Liver (tissue), 9 donors: ENCODE measurements around the gene ZMYND8. TPM values are rescaled to one million over a fixed set of nuclear protein-coding genes. Genes with fewer than 3 reads are reported as not detected.

Source experiments
- DNase-seq: peaks from one replicate; pipeline ENCODE4 v3.0.0-alpha.2; 2017; ENCODE audit warnings: low spot score
- H3K27ac ChIP-seq, 2 donors: one replicate each; pipeline ENCODE4 v1.7.0; 2013; ENCODE audit warnings: inconsistent platforms in 2 of 2, low read length in 2 of 2, control low read depth in 1 of 2, low read depth in 1 of 2, mild to moderate bottlenecking in 1 of 2
- H3K27me3 ChIP-seq, 4 donors: one replicate each; pipeline versions ENCODE4 v1.6.1 to v1.7.0; 2013; ENCODE audit warnings: low read length in 3 of 4, inconsistent platforms in 1 of 4, mild to moderate bottlenecking in 1 of 4, moderate library complexity in 1 of 4; ENCODE audit not compliant: control insufficient read depth in 4 of 4, insufficient read depth in 4 of 4
- H3K36me3 ChIP-seq, 4 donors: one replicate each; pipeline versions ENCODE4 v1.6.1 to v1.7.0; 2013; ENCODE audit warnings: low read length in 3 of 4, mild to moderate bottlenecking in 3 of 4, low read depth in 1 of 4, moderate library complexity in 1 of 4; ENCODE audit not compliant: control insufficient read depth in 4 of 4, insufficient read depth in 3 of 4
- H3K4me1 ChIP-seq, 4 donors: one replicate each; pipeline versions ENCODE4 v1.6.1 to v1.7.0; 2013; ENCODE audit warnings: low read length in 3 of 4, mild to moderate bottlenecking in 3 of 4, moderate library complexity in 1 of 4; ENCODE audit not compliant: control insufficient read depth in 4 of 4, insufficient read depth in 4 of 4
- H3K4me3 ChIP-seq, 3 donors: one replicate each; pipeline versions ENCODE4 v1.6.1 to v1.7.0; 2013; ENCODE audit warnings: low read length in 3 of 3, control low read depth in 1 of 3, low read depth in 1 of 3, mild to moderate bottlenecking in 1 of 3
- H3K9ac ChIP-seq, 2 donors: one replicate each; pipeline ENCODE4 v1.7.0; 2013; ENCODE audit warnings: low read length in 2 of 2, mild to moderate bottlenecking in 2 of 2, moderate library complexity in 2 of 2, control low read depth in 1 of 2, low read depth in 1 of 2
- H3K9me3 ChIP-seq, 4 donors: one replicate each; pipeline versions ENCODE4 v1.6.1 to v1.7.0; 2013; ENCODE audit warnings: low read length in 3 of 4; ENCODE audit not compliant: control insufficient read depth in 4 of 4
- EGR1 ChIP-seq, 2 donors: IDR thresholded peaks; 2 replicates each; pipeline ENCODE4 v1.6.1; 2016 to 2018; ENCODE audit warnings: antibody characterized with exemption in 2 of 2, low read depth in 2 of 2
- FOXA1 ChIP-seq: IDR thresholded peaks from 2 replicates; pipeline ENCODE4 v1.6.1; 2016; ENCODE audit warnings: antibody characterized with exemption
- FOXA2 ChIP-seq: IDR thresholded peaks from 2 replicates; pipeline ENCODE4 v1.6.1; 2016; ENCODE audit warnings: antibody characterized with exemption
- GABPA ChIP-seq, 2 donors: IDR thresholded peaks in 1 of 2; conservative IDR thresholded peaks in 1 of 2; 2 replicates each; pipeline ENCODE4 v1.6.1; 2016; ENCODE audit warnings: antibody characterized with exemption in 2 of 2, mild to moderate bottlenecking in 1 of 2, moderate library complexity in 1 of 2
- HNF4G ChIP-seq: IDR thresholded peaks from 2 replicates; pipeline ENCODE4 v1.6.1; 2016; ENCODE audit warnings: antibody characterized with exemption
- JUND ChIP-seq, 2 donors: IDR thresholded peaks; 2 replicates each; pipeline ENCODE4 v1.6.1; 2016; ENCODE audit warnings: antibody characterized with exemption in 2 of 2
- NR2F2 ChIP-seq: IDR thresholded peaks from 2 replicates; pipeline ENCODE4 v1.6.1; 2016; ENCODE audit warnings: antibody characterized with exemption
- RAD21 ChIP-seq, 2 donors: IDR thresholded peaks; 2 replicates each; pipeline ENCODE4 v1.6.1; 2016; ENCODE audit warnings: antibody characterized with exemption in 2 of 2, mild to moderate bottlenecking in 2 of 2
- RXRA ChIP-seq, 2 donors: IDR thresholded peaks; 2 replicates each; pipeline ENCODE4 v1.6.1; 2017 to 2018; ENCODE audit warnings: antibody characterized with exemption in 2 of 2, mild to moderate bottlenecking in 1 of 2
- SP1 ChIP-seq: IDR thresholded peaks from 2 replicates; pipeline ENCODE4 v1.6.1; 2018; ENCODE audit warnings: antibody characterized with exemption, mild to moderate bottlenecking
- TAF1 ChIP-seq: conservative IDR thresholded peaks from 2 replicates; pipeline ENCODE4 v1.6.1; 2016; ENCODE audit warnings: antibody characterized with exemption, mild to moderate bottlenecking
- YY1 ChIP-seq: IDR thresholded peaks from 2 replicates; pipeline ENCODE4 v1.6.1; 2016; ENCODE audit warnings: antibody characterized with exemption, mild to moderate bottlenecking
- WGBS: extraction: QIAGEN DNeasy Blood & Tissue Kit; methylation state at CpG from one replicate; pipeline ENCODE4 v1.1.7; 2013; 5-methylcytosine and 5-hydroxymethylcytosine counted together
- polyA plus RNA-seq, 2 donors: library from polyadenylated mRNA; stranded (reverse) in 1 of 2; unstranded in 1 of 2; fragments of 200-250 nt in 1 of 2; fragments of >200 nt in 1 of 2; fragmentation: Nextera tagmentation in 1 of 2; extraction: Ambion mirVana in 1 of 2; gene quantifications; one replicate each; pipeline versions ENCODE4 v1.2.1 to v1.2.3, GENCODE V29; 2013 to 2015
- total RNA-seq, 2 donors: library from RNA; depleted of rRNA; stranded (reverse); fragments of >200 nt; gene quantifications; one replicate each; pipeline ENCODE4 v1.2.3, GENCODE V29; 2014
- TF ChIP-seq, protein P1 (sequence below): IDR thresholded peaks from 2 replicates; pipeline ENCODE4 v1.6.1; 2016; ENCODE audit warnings: antibody characterized with exemption
- TF ChIP-seq, protein P2 (sequence below): IDR thresholded peaks from 2 replicates; pipeline ENCODE4 v1.6.1; 2016; ENCODE audit warnings: antibody characterized with exemption
- TF ChIP-seq, protein P3 (sequence below): IDR thresholded peaks from 2 replicates; pipeline ENCODE4 v1.6.1; 2016; ENCODE audit warnings: antibody characterized with exemption, mild to moderate bottlenecking
- TF ChIP-seq, protein P4 (sequence below): fragments of 150-350 bp; IDR thresholded peaks from 2 replicates; pipeline ENCODE4 v1.5.1; 2017; ENCODE audit warnings: improper control_type of control experiment, low read depth, low read length; ENCODE audit not compliant: missing input control
- donor health status: healthy.
- donor health status: healthy.
- donor health status: healthy.
- donor health status: healthy.
- donor health status: healthy.

The ZMYND8 gene
- total and polyA plus RNA-seq, 4 donors = 3.3 to 23.5 (median 6.8) TPM

DNA sequence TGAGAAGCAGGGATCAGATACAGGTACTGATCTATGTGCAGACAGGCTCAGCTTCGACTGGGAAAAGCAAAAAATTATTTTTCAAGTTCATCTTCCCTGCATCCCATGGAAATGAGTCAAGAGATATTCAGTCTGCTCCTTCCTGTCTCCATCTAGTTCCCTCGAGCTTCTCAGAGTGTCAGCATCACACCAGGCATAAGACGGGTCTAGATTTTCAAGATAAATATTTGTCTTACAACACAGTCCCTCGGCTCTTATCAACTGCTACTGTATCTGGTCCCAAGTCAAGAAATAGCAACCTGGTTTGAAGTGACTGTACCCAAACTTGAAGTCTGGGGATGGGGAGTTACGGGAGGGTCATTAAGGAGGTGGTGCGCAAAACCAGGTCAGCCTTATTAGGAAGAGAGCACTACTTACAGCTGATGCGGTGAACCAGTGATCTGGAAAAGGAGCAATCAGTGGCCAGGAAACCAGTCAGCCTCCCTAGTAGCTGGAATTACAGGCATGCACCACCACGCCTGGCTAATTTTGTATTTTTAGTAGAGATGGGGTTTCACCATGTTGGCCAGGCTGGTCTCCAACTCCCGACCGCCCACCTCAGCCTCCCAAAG lies 29.7 kb downstream of the ZMYND8 start:
- Histone ChIP-seq H3K27me3 (no peaks in the 10 kb centered on the region), H3K4me3 (no peak overlapping the region), H3K27ac (no peak overlapping the region), H3K9me3 (no peaks in the 10 kb centered on the region), H3K4me1 (peaks cover 15 to 24% (median 19%) of the 10 kb centered on the region in 4 donors), H3K36me3 (no peaks in the 10 kb centered on the region), H3K9ac (no peak overlapping the region)
- 75% methylated on average over 10 of the region's 10 CpGs for WGBS
- TF ChIP-seq, protein P1, sequence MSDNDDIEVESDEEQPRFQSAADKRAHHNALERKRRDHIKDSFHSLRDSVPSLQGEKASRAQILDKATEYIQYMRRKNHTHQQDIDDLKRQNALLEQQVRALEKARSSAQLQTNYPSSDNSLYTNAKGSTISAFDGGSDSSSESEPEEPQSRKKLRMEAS = no peak
- TF ChIP-seq TAF1 (no peak), JUND (IDR thresholded peaks at IDR 0.05) (no peak), NR2F2 (no peak), HNF4G (no peak), YY1 (no peak), GABPA (IDR thresholded peaks at IDR 0.05 in 1 of 2, conservative IDR thresholded peaks at IDR 0.05 in 1 of 2) (no peak), FOXA1 (no peak), RXRA (IDR thresholded peaks at IDR 0.05) (no peak), SP1 (no peak), FOXA2 (no peak), RAD21 (IDR thresholded peaks at IDR 0.05) (no peak), EGR1 (IDR thresholded peaks at IDR 0.05; ENCODE audit: low read depth in 2 of 2) (no peak)
- TF ChIP-seq, protein P2, sequence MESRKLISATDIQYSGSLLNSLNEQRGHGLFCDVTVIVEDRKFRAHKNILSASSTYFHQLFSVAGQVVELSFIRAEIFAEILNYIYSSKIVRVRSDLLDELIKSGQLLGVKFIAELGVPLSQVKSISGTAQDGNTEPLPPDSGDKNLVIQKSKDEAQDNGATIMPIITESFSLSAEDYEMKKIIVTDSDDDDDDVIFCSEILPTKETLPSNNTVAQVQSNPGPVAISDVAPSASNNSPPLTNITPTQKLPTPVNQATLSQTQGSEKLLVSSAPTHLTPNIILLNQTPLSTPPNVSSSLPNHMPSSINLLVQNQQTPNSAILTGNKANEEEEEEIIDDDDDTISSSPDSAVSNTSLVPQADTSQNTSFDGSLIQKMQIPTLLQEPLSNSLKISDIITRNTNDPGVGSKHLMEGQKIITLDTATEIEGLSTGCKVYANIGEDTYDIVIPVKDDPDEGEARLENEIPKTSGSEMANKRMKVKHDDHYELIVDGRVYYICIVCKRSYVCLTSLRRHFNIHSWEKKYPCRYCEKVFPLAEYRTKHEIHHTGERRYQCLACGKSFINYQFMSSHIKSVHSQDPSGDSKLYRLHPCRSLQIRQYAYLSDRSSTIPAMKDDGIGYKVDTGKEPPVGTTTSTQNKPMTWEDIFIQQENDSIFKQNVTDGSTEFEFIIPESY = no peak
- TF ChIP-seq, protein P3, sequence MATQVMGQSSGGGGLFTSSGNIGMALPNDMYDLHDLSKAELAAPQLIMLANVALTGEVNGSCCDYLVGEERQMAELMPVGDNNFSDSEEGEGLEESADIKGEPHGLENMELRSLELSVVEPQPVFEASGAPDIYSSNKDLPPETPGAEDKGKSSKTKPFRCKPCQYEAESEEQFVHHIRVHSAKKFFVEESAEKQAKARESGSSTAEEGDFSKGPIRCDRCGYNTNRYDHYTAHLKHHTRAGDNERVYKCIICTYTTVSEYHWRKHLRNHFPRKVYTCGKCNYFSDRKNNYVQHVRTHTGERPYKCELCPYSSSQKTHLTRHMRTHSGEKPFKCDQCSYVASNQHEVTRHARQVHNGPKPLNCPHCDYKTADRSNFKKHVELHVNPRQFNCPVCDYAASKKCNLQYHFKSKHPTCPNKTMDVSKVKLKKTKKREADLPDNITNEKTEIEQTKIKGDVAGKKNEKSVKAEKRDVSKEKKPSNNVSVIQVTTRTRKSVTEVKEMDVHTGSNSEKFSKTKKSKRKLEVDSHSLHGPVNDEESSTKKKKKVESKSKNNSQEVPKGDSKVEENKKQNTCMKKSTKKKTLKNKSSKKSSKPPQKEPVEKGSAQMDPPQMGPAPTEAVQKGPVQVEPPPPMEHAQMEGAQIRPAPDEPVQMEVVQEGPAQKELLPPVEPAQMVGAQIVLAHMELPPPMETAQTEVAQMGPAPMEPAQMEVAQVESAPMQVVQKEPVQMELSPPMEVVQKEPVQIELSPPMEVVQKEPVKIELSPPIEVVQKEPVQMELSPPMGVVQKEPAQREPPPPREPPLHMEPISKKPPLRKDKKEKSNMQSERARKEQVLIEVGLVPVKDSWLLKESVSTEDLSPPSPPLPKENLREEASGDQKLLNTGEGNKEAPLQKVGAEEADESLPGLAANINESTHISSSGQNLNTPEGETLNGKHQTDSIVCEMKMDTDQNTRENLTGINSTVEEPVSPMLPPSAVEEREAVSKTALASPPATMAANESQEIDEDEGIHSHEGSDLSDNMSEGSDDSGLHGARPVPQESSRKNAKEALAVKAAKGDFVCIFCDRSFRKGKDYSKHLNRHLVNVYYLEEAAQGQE = no peak
- TF ChIP-seq, protein P4, sequence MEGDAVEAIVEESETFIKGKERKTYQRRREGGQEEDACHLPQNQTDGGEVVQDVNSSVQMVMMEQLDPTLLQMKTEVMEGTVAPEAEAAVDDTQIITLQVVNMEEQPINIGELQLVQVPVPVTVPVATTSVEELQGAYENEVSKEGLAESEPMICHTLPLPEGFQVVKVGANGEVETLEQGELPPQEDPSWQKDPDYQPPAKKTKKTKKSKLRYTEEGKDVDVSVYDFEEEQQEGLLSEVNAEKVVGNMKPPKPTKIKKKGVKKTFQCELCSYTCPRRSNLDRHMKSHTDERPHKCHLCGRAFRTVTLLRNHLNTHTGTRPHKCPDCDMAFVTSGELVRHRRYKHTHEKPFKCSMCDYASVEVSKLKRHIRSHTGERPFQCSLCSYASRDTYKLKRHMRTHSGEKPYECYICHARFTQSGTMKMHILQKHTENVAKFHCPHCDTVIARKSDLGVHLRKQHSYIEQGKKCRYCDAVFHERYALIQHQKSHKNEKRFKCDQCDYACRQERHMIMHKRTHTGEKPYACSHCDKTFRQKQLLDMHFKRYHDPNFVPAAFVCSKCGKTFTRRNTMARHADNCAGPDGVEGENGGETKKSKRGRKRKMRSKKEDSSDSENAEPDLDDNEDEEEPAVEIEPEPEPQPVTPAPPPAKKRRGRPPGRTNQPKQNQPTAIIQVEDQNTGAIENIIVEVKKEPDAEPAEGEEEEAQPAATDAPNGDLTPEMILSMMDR = no peak
- no peak for DNase-seq

DNA sequence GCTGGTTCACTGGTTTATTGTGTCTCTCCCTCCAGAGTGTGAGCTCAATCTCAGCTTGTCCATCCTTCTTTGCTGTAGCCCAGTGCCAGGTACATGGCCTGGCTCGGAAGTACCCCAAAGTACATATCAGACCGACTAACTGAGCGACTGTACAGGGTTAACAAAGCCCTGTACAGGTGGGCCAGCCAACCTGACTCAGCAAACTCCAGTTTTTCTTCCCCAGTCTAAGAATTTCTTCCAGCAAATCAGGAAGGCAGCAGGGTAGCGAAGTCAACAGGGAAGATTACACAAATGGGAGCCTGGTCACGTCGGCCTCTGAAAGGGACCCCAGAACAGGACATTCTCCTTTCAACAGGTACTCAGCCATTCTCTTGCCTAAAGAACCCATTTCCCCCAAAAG lies 31.3 kb downstream of the ZMYND8 start:
- DNase-seq = no peak
- no peaks in the 10 kb centered on the region for H3K27me3 ChIP-seq
- WGBS = 96% methylated on average over 6 of the region's 6 CpGs
- no peak overlapping the region for H3K4me3 ChIP-seq
- H3K4me1 ChIP-seq = peaks cover 15 to 29% (median 23%) of the 10 kb centered on the region in 4 donors
- no peaks in the 10 kb centered on the region for H3K36me3 ChIP-seq
- no peaks in the 10 kb centered on the region for H3K9me3 ChIP-seq
- no peak for TF ChIP-seq GABPA (IDR thresholded peaks at IDR 0.05 in 1 of 2, conservative IDR thresholded peaks at IDR 0.05 in 1 of 2)
- no peak overlapping the region for H3K27ac ChIP-seq
- H3K9ac ChIP-seq = no peak overlapping the region
